Omental fat pad (tissue), 4 donors: ENCODE measurements around the gene EVI2A. TPM values are rescaled to one million over a fixed set of nuclear protein-coding genes. Genes with fewer than 3 reads are reported as not detected.
"Not testable (repeated sequence)": the region's sequence is repeated elsewhere in the genome, so short reads cannot be mapped to it uniquely, and the experiment has no call there.

ENCODE experiments used
- ATAC-seq: fragments of 150-250 bp; one replicate; pipeline ENCODE4 v1.9.1; 2016; ENCODE audit warnings: mild to moderate bottlenecking, moderate library complexity; ENCODE audit not compliant: low FRiP score
- DNase-seq: peaks from one replicate; pipeline ENCODE4 v3.0.0-alpha.2; 2019; ENCODE audit warnings: low spot score
- CTCF ChIP-seq, 3 donors: fragments of 450-650 bp; IDR thresholded peaks; one replicate each; pipeline ENCODE4 v1.5.1; 2016 to 2017; ENCODE audit warnings: antibody characterized with exemption in 3 of 3, mild to moderate bottlenecking in 3 of 3, moderate library complexity in 2 of 3
- total RNA-seq, 4 donors: library from RNA; depleted of rRNA; stranded (reverse); fragments of >200 nt; gene quantifications; one replicate each; pipeline ENCODE4 v1.1.0, GENCODE V29; 2016

EVI2A gene
- total RNA-seq, 4 donors from 2014 or later: 10.6 to 24.1 (median 18.7) TPM

DNA sequence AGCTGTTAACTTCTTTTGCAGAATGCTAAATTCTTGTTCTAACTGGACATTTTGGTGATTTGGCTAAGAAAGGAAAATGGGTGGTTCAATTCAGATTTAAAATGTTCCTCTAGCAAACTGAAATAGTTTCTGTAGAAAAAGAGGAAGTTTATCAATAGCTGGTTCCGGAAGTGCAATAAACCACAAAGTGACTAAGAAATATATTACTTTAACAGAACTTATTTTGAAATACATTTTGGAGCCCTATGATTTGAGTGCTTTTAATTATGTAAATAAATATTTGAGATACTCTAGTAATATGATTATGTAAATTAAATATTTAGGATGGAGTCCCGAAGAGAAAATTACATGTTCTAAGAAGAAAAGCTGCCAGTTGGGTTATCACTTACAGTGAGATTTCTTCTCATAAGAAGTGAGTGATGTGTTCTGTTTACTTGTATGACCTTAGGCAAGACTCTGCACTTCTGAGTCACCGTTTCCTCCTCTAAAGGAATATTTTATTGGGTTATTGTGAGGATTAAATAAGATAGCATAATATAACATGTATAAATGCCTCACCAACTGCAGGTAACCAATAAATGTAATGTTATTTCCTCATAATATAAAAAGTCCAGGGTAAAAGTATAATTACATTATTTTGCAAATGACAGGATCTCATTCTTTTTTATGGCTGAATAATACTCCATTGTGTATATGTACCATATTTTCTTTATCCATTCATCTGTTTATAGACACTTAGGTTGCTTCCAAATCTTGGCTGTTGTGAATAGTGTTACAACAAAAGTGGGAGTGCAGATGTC, 7.2 kb downstream of the EVI2A start, which contains the start of gene EVI2B:
Gene EVI2B, minus strand, starts transcription at position 73 of the 800 bp plus-strand sequence. CDS start 8,445 bp downstream, outside the sequence.
- DNase-seq (no peak), ATAC-seq (no peak)
- no peak for TF ChIP-seq CTCF (IDR thresholded peaks at IDR 0.05)

DNA sequence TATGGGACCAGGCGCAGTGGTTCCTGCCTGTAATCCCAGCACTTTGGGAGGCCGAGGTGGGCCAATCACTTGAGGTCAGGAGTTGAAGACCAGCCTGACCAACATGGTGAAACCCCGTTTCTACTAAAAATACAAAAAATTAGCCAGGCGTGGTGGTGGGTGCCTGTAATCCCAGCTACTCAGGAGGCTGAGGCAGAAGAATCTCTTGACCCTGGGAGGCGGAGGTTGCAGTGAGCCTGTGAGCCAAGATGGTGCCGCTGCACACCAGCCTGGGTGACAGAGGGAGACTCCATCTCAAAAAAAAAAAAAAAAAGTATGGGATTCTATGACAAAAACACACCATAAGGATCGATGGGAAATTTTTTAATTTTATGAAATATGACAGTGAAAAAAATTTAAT, 9.2 kb downstream of the EVI2A start:
- ATAC-seq, DNase-seq: not testable (repeated sequence)

- no peak for DNase-seq
- no peak for ATAC-seq
- no peak for TF ChIP-seq CTCF (IDR thresholded peaks at IDR 0.05)
These were observed 9.9 kb downstream of the EVI2A start for GRCh38 chr17:31311526-31311925.

- ATAC-seq (no peak), DNase-seq (no peak)
- TF ChIP-seq CTCF (IDR thresholded peaks at IDR 0.05): no peak
These were observed 10.5 kb downstream of the EVI2A start for GRCh38 chr17:31310886-31311285.

DNA sequence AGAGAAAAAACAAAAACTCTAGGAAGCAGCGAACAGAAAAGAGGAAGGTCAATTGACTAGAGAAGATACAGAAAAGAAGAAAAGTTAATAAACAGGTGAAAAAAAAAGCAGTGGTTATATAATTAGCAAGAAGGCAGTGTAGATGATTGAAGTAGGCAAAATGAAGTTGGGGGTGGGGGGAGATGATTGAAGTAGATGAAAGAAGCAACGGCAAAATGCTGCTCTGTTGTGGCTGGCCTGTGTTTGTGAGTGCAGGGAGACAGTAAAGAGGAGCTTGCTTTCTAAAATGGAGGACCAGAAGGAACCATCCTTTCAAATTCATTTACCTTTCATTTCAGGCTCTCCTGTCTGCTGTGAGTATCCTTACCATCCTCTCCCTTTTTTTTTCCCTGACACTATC, 11.2 kb downstream of the EVI2A start:
- no peak for TF ChIP-seq CTCF (IDR thresholded peaks at IDR 0.05)
- no peak for DNase-seq
- no peak for ATAC-seq

- no peak for TF ChIP-seq CTCF (IDR thresholded peaks at IDR 0.05)
- no peak for ATAC-seq
- DNase-seq: no peak
These were observed 11.9 kb downstream of the EVI2A start for GRCh38 chr17:31309556-31309955.

DNA sequence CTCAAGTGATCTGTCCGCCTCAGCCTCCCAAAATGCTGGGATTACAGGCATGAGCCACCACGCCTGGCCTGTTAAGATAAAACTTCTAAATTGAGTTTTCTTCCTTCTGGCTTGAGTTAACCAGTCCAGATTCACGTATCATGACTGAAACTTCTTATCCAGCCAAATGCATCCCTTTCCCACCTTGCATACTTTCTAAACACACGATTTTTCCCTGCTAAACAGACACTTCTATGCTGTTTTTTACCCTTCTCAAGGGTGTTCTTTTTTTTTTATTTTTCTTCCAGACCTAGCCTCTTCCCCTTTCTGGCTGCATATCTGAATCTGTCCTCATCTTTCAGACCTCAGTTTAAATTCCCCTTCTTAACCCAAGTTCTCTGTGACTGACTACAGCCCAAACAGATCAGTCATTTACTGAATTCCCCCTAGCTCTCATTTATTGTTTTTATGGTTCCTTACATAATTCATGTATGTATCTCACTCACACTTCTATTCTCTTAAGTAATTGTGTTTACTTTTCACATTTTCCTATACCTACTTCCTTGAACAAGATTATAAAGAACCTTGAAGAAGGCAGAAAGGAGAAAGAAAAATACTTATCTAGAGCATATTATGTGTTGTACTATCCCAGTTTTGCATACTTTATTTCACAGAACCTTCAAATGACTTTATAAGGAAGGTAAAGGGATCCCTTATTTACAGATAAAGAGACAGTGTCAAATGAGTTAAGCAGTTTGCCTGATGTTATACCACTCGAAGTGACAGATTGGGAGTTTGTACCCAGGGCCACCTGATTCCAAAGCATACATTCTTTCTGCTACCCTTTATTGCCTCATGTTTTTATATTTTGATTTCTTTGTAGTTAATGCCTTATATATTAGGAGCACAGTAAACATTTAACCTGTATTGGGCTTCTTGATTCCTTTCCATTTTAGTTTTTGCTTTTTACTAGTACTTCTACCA, 12.8 kb downstream of the EVI2A start:
- no peak for TF ChIP-seq CTCF (IDR thresholded peaks at IDR 0.05)
- no peak for ATAC-seq

More for the DNA sequence above, 12.8 kb downstream of the EVI2A start:
- DNase-seq: no peak
